GM21381 (cell line): ENCODE measurements around the gene SLC6A15.

Source experiments
- ATAC-seq: cut with Tn5 transposase; IDR thresholded peaks from one replicate; pipeline ENCODE4 v1.9.1; 2021; ENCODE audit warnings: mild to moderate bottlenecking, moderate library complexity; ENCODE audit not compliant: unreplicated experiment

SLC6A15 gene

GRCh38 chr12:84875241-84875640 lies 37.4 kb downstream of the SLC6A15 start:
- no peak for ATAC-seq

- no peak for ATAC-seq
These were observed 37.8 kb downstream of the SLC6A15 start for GRCh38 chr12:84874825-84875139.

GRCh38 chr12:84874125-84874824 lies 38.3 kb downstream of the SLC6A15 start:
- ATAC-seq = peak; percentile 95

- no peak for ATAC-seq
These were observed 50.4 kb downstream of the SLC6A15 start for GRCh38 chr12:84862186-84862585.

GRCh38 chr12:84860718-84861117 lies 51.9 kb downstream of the SLC6A15 start:
- ATAC-seq = no peak

- no peak for ATAC-seq
These were observed 53.8 kb downstream of the SLC6A15 start for GRCh38 chr12:84858796-84859195.

- ATAC-seq = no peak
These were observed 54.9 kb downstream of the SLC6A15 start for GRCh38 chr12:84857525-84858208.

GRCh38 chr12:84856156-84856900 lies 56.3 kb downstream of the SLC6A15 start:
- no peak for ATAC-seq

- no peak for ATAC-seq
These were observed 68.9 kb downstream of the SLC6A15 start for GRCh38 chr12:84843593-84844144.

- ATAC-seq = peak; percentile 60
These were observed 70.1 kb downstream of the SLC6A15 start for GRCh38 chr12:84842406-84843013.

GRCh38 chr12:84841591-84841990 lies 71.0 kb downstream of the SLC6A15 start:
- ATAC-seq = no peak

GRCh38 chr12:84840356-84840755 lies 72.2 kb downstream of the SLC6A15 start:
- ATAC-seq = no peak

- ATAC-seq = no peak
These were observed 85.7 kb downstream of the SLC6A15 start for GRCh38 chr12:84826925-84827324.

GRCh38 chr12:84825149-84825548 lies 87.5 kb downstream of the SLC6A15 start:
- no peak for ATAC-seq

GRCh38 chr12:84822525-84822924 lies 90.1 kb downstream of the SLC6A15 start:
- no peak for ATAC-seq

GRCh38 chr12:84816916-84817695 lies 95.5 kb downstream of the SLC6A15 start:
- ATAC-seq = no peak

- no peak for ATAC-seq
These were observed 97.8 kb downstream of the SLC6A15 start for GRCh38 chr12:84814664-84815245.

GRCh38 chr12:84813780-84814663 lies 98.6 kb downstream of the SLC6A15 start:
- ATAC-seq = no peak

- ATAC-seq = no peak
These were observed 101.3 kb downstream of the SLC6A15 start for GRCh38 chr12:84811291-84811690.
